CD4-positive, alpha-beta T cell (primary cell): ENCODE data around the gene SDS. TPM values are rescaled to one million over a fixed set of nuclear protein-coding genes. Genes with fewer than 3 reads are reported as not detected.

Source experiments
- ATAC-seq: fragments of 200-7000 bp; cut with Tn5 transposase; one replicate; pipeline ENCODE4 v1.10.0; 2022; ENCODE audit warnings: mild to moderate bottlenecking; ENCODE audit not compliant: poor library complexity
- CTCF ChIA-PET: fragments of 350-600 bp; sonication (Branson Sonifier 250); formaldehyde crosslinking; loops from one replicate; lab custom pipeline; 2021; ENCODE audit warnings: antibody characterized with exemption, inconsistent platforms; lab: Charles Lee
- POLR2A ChIA-PET: fragments of 350-600 bp; sonication (Branson Sonifier 250); formaldehyde crosslinking; loops from one replicate; lab custom pipeline; 2021; ENCODE audit warnings: antibody characterized with exemption, inconsistent platforms; lab: Charles Lee
- DNase-seq, 14 experiments: peaks; one replicate each; pipeline ENCODE4 v3.0.0-alpha.2; 2013 to 2020; ENCODE audit warnings: mixed read lengths in 2 of 14
- H3K27ac ChIP-seq, 2 donors: one replicate each; pipeline versions ENCODE4 v1.5.1 to v1.7.0; 2013; ENCODE audit warnings: low read length in 2 of 2, low read depth in 1 of 2, mild to moderate bottlenecking in 1 of 2
- H3K27me3 ChIP-seq, 2 experiments: 1 replicate in 1 of 2; 2 replicates in 1 of 2; pipeline versions ENCODE4 v1.6.1 to v1.7.0; 2013; ENCODE audit warnings: low read length in 2 of 2, control low read depth in 1 of 2, mild to moderate bottlenecking in 1 of 2, moderate library complexity in 1 of 2; ENCODE audit not compliant: insufficient read depth in 2 of 2, control insufficient read depth in 1 of 2
- H3K36me3 ChIP-seq: one replicate; pipeline ENCODE4 v1.6.1; 2013; ENCODE audit warnings: low read length, control low read depth; ENCODE audit not compliant: insufficient read depth
- H3K4me1 ChIP-seq: one replicate; pipeline ENCODE4 v1.6.1; 2013; ENCODE audit warnings: low read length, control low read depth; ENCODE audit not compliant: insufficient read depth
- H3K4me3 ChIP-seq: one replicate; pipeline ENCODE4 v1.5.1; 2013; ENCODE audit warnings: mild to moderate bottlenecking, low read length, moderate library complexity
- H3K9me3 ChIP-seq, 2 experiments: 1 replicate in 1 of 2; 2 replicates in 1 of 2; pipeline versions ENCODE4 v1.6.1 to v1.7.0; 2013; ENCODE audit warnings: low read length in 2 of 2, mild to moderate bottlenecking in 2 of 2, control low read depth in 1 of 2, moderate library complexity in 1 of 2; ENCODE audit not compliant: control insufficient read depth in 1 of 2, insufficient read depth in 1 of 2
- H3K27ac Mint-ChIP-seq: one replicate; pipeline ENCODE4 v1.8.0; 2020; ENCODE audit warnings: mixed read lengths
- H3K27me3 Mint-ChIP-seq: one replicate; pipeline ENCODE4 v1.8.0; 2021; ENCODE audit warnings: mixed read lengths
- H3K36me3 Mint-ChIP-seq: one replicate; pipeline ENCODE4 v1.8.0; 2021; ENCODE audit warnings: low read depth, mixed read lengths
- H3K4me1 Mint-ChIP-seq: one replicate; pipeline ENCODE4 v1.8.0; 2021; ENCODE audit warnings: low read depth, mixed read lengths
- H3K4me3 Mint-ChIP-seq: one replicate; pipeline ENCODE4 v1.8.0; 2020; ENCODE audit warnings: mild to moderate bottlenecking, mixed read lengths
- H3K9me3 Mint-ChIP-seq: one replicate; pipeline ENCODE4 v1.8.0; 2020; ENCODE audit warnings: mixed read lengths
- CTCF ChIP-seq: fragments of 200-600 bp; IDR thresholded peaks from one replicate; pipeline ENCODE4 v1.8.0; 2022; ENCODE audit warnings: antibody characterized with exemption, mild to moderate bottlenecking
- intact Hi-C, 2 experiments: fragments of 100-400 bp; cut with DNase I in 1 of 2; cut with micrococcal nuclease in 1 of 2; formaldehyde crosslinking; loops; one replicate each; pipeline versions ENCODE4 v1.15.1 to v1.9.0; 2023 to 2025; cut with DNase I, micrococcal nuclease
- total RNA-seq, 174 experiments: library from RNA in 2 of 174; stranded (reverse) in 2 of 174; gene quantifications; one replicate each; pipeline ENCODE4 v1.2.3 and lab custom pipeline; 2021 to 2026

SDS gene
- total RNA-seq, 2 experiments from 2014 or later: not detected

GRCh38 chr12:113351089-113351488 lies 52.6 kb downstream of the SDS start:
- no peaks in the 10 kb centered on the region for H3K4me1 ChIP-seq
- no peaks in the 10 kb centered on the region for H3K27me3 ChIP-seq
- no peak for TF ChIP-seq CTCF
- H3K27ac Mint-ChIP-seq: no peak overlapping the region
- no peaks in the 10 kb centered on the region for H3K9me3 ChIP-seq
- no peak overlapping the region for H3K4me3 ChIP-seq
- CTCF ChIA-PET: no interaction called here
- ATAC-seq (no peak), DNase-seq (no peak)
- no peaks in the 10 kb centered on the region for H3K36me3 Mint-ChIP-seq
- POLR2A ChIA-PET: interaction anchor here (1.3 kb wide), 1 partner anchor 16 kb away, joined by 3 read pairs; the partner anchor contains the start of gene SLC8B1
- H3K36me3 ChIP-seq: no peaks in the 10 kb centered on the region
- H3K27ac ChIP-seq: no peak overlapping the region
- intact Hi-C loops: loop anchor here in 1 of 2 experiments (10.0 kb wide), 1 partner anchor 1986 kb away; the partner anchor contains the start of gene PHETA1
- peaks cover 5% of the 10 kb centered on the region for H3K27me3 Mint-ChIP-seq
- H3K4me3 Mint-ChIP-seq: no peak overlapping the region
- H3K9me3 Mint-ChIP-seq: no peaks in the 10 kb centered on the region
- no peaks in the 10 kb centered on the region for H3K4me1 Mint-ChIP-seq

GRCh38 chr12:113348849-113349536 lies 54.7 kb downstream of the SDS start:
- DNase-seq: no peak
- no peak overlapping the region for H3K27ac ChIP-seq
- no peaks in the 10 kb centered on the region for H3K4me1 ChIP-seq
- H3K36me3 ChIP-seq: no peaks in the 10 kb centered on the region
- no peaks in the 10 kb centered on the region for H3K9me3 Mint-ChIP-seq
- no peaks in the 10 kb centered on the region for H3K36me3 Mint-ChIP-seq
- H3K27ac Mint-ChIP-seq: no peak overlapping the region
- ChIA-PET POLR2A (no interaction called here), CTCF (no interaction called here)
- no peak overlapping the region for H3K4me3 Mint-ChIP-seq
- intact Hi-C loops: no loop called here
- H3K27me3 Mint-ChIP-seq: peaks cover 5% of the 10 kb centered on the region
- TF ChIP-seq CTCF: no peak
- H3K9me3 ChIP-seq: no peaks in the 10 kb centered on the region
- H3K27me3 ChIP-seq: no peaks in the 10 kb centered on the region
- H3K4me3 ChIP-seq: no peak overlapping the region
- no peak for ATAC-seq
- no peaks in the 10 kb centered on the region for H3K4me1 Mint-ChIP-seq

- intact Hi-C loops: no loop called here
- H3K27me3 ChIP-seq: no peaks in the 10 kb centered on the region
- POLR2A ChIA-PET: no interaction called here
Observed at GRCh38 chr12:113347892-113348291, 55.8 kb downstream of the SDS start.

More at GRCh38 chr12:113347892-113348291, 55.8 kb downstream of the SDS start:
- no peak overlapping the region for H3K4me3 Mint-ChIP-seq
- no peak overlapping the region for H3K27ac ChIP-seq
- H3K27me3 Mint-ChIP-seq: peaks cover 5% of the 10 kb centered on the region
- H3K9me3 Mint-ChIP-seq: no peaks in the 10 kb centered on the region
- H3K27ac Mint-ChIP-seq: no peak overlapping the region
- DNase-seq (no peak), ATAC-seq (no peak)
- H3K36me3 ChIP-seq: no peaks in the 10 kb centered on the region
- H3K36me3 Mint-ChIP-seq: no peaks in the 10 kb centered on the region
- H3K4me1 Mint-ChIP-seq: no peaks in the 10 kb centered on the region
- no peak for TF ChIP-seq CTCF
- H3K9me3 ChIP-seq: no peaks in the 10 kb centered on the region
- no peaks in the 10 kb centered on the region for H3K4me1 ChIP-seq
- H3K4me3 ChIP-seq: no peak overlapping the region
- CTCF ChIA-PET: no interaction called here
